ENCODE measurements around the gene HLA-DPA1. TPM values are rescaled to one million over a fixed set of nuclear protein-coding genes. Genes with fewer than 3 reads are reported as not detected.

HLA-DPA1 gene
- total RNA-seq, 6 experiments from 2014 or later, result 0.94 to 3.8 (median 1.9) TPM

GRCh38 chr6:33076406-33076934, 3.0 kb upstream of the HLA-DPA1 start:
- TF ChIP-seq, protein P1, sequence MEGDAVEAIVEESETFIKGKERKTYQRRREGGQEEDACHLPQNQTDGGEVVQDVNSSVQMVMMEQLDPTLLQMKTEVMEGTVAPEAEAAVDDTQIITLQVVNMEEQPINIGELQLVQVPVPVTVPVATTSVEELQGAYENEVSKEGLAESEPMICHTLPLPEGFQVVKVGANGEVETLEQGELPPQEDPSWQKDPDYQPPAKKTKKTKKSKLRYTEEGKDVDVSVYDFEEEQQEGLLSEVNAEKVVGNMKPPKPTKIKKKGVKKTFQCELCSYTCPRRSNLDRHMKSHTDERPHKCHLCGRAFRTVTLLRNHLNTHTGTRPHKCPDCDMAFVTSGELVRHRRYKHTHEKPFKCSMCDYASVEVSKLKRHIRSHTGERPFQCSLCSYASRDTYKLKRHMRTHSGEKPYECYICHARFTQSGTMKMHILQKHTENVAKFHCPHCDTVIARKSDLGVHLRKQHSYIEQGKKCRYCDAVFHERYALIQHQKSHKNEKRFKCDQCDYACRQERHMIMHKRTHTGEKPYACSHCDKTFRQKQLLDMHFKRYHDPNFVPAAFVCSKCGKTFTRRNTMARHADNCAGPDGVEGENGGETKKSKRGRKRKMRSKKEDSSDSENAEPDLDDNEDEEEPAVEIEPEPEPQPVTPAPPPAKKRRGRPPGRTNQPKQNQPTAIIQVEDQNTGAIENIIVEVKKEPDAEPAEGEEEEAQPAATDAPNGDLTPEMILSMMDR (IDR thresholded peaks at IDR 0.05), result no peak
- Mint-ChIP-seq H3K27me3 (ENCODE audit: insufficient read depth) (peaks cover 28% of the 10 kb centered on the region), H3K4me1 (ENCODE audit: low read depth) (peaks cover 7% of the 10 kb centered on the region), H3K27ac (no peak overlapping the region), H3K36me3 (ENCODE audit: low read depth) (no peaks in the 10 kb centered on the region), H3K4me3 (no peak overlapping the region), H3K9me3 (no peaks in the 10 kb centered on the region)
- no peak for DNase-seq

- Mint-ChIP-seq H3K27ac (no peak within 1 kb of the TSS), H3K4me3 (no peak within 1 kb of the TSS), H3K9me3 (no peaks in the 10 kb centered on the region), H3K27me3 (ENCODE audit: insufficient read depth) (peaks cover 28% of the 10 kb centered on the region), H3K36me3 (ENCODE audit: low read depth) (no peaks in the 10 kb centered on the region), H3K4me1 (ENCODE audit: low read depth) (peaks cover 5% of the 10 kb centered on the region)
- TF ChIP-seq, protein P1 (IDR thresholded peaks at IDR 0.05), result no peak
- DNase-seq, result peak; percentile 62
Measured at GRCh38 chr6:33075568-33076405, 2.3 kb upstream of the HLA-DPA1 start, which contains the start of gene HLA-DPB1. Gene HLA-DPB1, plus strand, starts transcription at chr6:33075990. Its CDS starts 52 bp downstream, at chr6:33076042.

DNA sequence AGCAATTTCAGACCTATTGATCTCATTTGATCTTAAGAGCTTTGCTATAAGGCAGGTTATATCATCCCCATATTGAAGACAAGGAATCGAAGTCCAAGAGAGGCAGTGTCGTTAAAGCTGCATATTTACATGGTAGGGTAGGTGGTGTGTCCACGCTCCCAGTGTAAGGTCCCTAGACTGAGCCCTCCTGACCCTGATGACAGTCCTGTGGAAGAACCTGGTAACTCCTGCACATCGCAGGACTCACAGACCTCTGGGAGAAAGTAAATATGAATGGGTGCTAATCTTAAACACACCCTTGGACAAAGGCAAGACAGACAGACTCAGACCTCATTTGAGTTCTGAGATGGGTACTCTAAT, 1.7 kb upstream of the HLA-DPA1 start:
- TF ChIP-seq, protein P1 (IDR thresholded peaks at IDR 0.05), result no peak
- H3K27ac Mint-ChIP-seq, result no peak overlapping the region
- H3K4me1 Mint-ChIP-seq (ENCODE audit: low read depth), result no peaks in the 10 kb centered on the region
- no peak for DNase-seq
- H3K4me3 Mint-ChIP-seq, result no peak overlapping the region
- peaks cover 22% of the 10 kb centered on the region for H3K27me3 Mint-ChIP-seq (ENCODE audit: insufficient read depth)
- no peaks in the 10 kb centered on the region for H3K9me3 Mint-ChIP-seq
- H3K36me3 Mint-ChIP-seq (ENCODE audit: low read depth), result no peaks in the 10 kb centered on the region

DNA sequence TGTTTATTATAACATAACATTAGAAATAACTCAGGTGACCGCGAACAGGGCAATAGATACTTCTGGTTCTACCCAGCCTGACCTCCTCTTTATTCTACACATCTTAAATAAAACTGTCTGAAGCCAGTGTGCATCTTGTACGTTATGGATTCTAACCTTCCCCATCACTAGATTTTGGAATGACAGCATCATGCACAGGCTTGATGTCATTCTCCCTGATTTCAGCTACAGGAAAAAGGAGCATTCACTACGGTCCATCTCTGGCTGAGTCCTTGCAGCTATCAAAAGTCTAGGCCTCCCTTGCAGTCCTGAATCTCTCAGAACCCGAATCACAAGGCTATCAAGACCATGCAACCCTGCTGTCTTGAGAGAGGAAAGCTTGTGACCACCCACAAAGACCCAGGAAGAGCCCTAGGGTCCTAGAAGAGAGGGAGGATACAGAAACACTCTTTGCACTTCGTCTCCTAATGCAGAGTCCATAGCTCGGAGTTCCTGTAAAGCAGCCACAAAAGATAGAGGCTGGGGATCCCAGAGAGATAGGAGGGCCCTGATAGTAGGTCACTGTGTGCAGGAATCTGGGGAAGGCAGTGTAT, 845 bp downstream of the HLA-DPA1 start:
- Mint-ChIP-seq H3K4me1 (ENCODE audit: low read depth) (no peaks in the 10 kb centered on the region), H3K9me3 (no peaks in the 10 kb centered on the region), H3K27me3 (ENCODE audit: insufficient read depth) (peaks cover 11% of the 10 kb centered on the region), H3K36me3 (ENCODE audit: low read depth) (no peaks in the 10 kb centered on the region), H3K27ac (no peak overlapping the region), H3K4me3 (no peak overlapping the region)
- no peak for DNase-seq
- TF ChIP-seq, protein P1 (IDR thresholded peaks at IDR 0.05), result no peak

DNA sequence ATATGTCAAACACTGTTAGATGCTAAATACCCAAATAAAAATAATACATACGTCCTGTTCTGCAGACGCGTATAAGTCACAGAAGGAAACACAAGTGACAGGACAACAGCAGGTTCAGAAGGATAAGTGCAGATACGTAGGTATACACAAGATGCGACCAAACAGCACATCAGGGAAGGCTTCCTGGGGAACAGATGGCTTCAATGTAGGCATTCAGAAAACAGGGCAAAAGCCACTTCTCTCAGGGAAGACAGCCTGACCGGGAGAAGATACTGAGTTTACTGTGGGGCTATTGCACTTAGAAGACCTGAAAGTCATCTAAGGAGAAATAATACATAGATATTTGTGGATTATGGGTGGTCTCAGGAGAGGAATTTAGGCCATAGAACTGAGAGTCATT, 1.9 kb downstream of the HLA-DPA1 start:
- DNase-seq, result no peak
- Mint-ChIP-seq H3K4me1 (ENCODE audit: low read depth) (no peaks in the 10 kb centered on the region), H3K27me3 (ENCODE audit: insufficient read depth) (peaks cover 10% of the 10 kb centered on the region), H3K4me3 (no peak overlapping the region), H3K27ac (no peak overlapping the region), H3K36me3 (ENCODE audit: low read depth) (no peaks in the 10 kb centered on the region), H3K9me3 (no peaks in the 10 kb centered on the region)
- TF ChIP-seq, protein P1 (IDR thresholded peaks at IDR 0.05), result no peak

Measured in HFFc6 (cell line).